Activated CD4-positive, CD25-positive, alpha-beta regulatory T cell (primary cell): ENCODE data around the gene SH3BP4.

Source experiments
- DNase-seq, 4 experiments: peaks; one replicate each; lab custom pipeline; 2025; lab: John Stamatoyannopoulos, UW

SH3BP4 gene

DNA sequence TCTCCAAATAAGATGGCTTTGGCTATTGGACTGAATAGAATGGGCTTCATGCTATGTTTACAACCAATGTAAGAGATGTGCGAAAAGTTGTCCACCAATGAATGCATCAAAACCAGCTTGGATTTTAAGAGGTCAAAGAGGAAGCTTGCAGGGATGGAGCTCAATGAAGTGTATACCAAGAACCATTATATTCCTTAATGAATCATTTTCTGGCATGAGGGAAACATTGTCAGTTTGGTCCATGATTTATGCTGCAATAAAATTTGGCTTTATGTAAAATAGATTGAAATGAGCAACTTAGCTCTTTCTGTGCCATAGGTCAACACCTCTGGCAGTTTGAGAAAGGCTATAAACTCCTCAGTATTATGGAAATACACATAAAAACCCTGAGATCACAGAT, 107.3 kb downstream of the SH3BP4 start:
- DNase-seq: no peak

DNA sequence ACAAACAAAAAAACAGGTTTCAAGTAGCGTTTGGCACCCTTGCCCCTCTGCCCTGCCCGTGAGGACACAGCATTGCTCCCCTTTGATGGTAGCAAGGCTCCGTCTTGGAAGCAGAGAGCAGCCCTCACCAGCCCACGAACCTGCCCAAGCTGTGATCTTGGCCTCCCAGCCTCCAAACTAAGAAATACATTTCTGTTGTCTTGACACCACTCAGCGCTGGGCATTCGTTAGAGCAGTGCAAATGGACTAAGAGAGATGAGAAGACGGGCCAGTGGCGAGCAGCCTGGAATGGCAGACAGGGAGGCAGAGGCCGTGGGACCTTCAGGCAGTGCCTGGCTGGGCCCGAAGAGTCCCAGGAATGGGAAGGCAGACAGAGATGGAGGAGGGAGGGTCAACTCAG, 109.8 kb downstream of the SH3BP4 start:
- no peak for DNase-seq

GRCh38 chr2:235063471-235063961, 111.7 kb downstream of the SH3BP4 start:
- DNase-seq: no peak

DNA sequence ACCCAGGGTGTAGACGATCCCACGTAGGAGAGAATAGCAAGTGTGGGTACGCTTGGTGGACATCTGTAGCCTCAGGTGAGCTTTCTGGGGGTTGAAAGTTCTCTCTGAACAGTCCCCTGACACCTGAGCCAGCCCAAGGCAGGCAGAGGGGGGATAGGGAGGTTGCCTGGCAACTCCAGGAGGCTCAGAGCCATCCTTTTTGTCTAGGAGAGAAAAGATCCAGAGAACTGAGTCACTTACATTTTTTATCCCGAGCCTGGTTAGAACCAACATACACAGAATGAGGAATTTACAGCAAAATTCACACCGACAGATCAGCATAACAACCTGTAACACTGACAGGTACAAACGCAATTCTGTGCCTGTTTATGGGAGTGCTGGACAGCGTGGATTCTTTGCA, 113.2 kb downstream of the SH3BP4 start:
- no peak for DNase-seq

GRCh38 chr2:235066490-235066889, 114.7 kb downstream of the SH3BP4 start:
- DNase-seq: no peak

DNA sequence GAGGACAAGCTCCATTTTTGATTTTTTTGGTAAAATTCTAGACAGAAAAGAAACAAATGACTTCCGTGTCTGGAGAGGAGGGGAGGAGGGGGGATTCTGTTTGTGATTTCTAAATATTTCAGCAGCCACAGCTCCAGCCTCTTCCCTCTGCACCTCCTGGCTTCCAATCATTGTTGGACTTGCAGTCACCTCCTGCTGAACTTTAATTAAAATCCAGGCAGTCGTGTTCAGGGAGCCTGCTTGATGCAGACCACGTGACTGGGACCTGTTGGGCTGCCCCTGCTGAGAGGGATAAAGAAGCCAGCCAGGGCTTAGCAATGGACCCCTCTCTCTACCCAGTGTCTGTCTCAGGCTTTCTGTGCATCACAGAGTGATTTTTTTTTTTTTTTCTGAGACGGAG, 115.1 kb downstream of the SH3BP4 start:
- DNase-seq: no peak

DNA sequence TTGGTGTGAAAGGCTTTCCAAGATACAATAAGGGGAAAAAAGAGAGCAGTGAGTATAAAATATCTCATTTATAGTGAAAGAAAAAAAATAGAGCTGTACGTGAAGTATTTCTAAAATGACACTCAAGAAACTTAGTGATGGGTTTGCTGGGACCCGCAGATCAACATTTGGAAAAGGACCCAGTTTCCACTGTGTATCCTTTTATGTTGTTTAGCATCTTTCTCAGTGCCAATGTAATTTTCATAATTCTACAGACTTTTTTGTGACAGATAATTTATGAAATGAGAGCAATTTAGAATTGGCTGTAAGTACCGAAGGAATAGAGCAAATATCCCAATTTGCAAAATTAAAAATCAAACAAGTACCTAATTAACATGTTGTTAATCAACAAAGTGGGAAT, 116.9 kb downstream of the SH3BP4 start:
- DNase-seq: no peak

DNA sequence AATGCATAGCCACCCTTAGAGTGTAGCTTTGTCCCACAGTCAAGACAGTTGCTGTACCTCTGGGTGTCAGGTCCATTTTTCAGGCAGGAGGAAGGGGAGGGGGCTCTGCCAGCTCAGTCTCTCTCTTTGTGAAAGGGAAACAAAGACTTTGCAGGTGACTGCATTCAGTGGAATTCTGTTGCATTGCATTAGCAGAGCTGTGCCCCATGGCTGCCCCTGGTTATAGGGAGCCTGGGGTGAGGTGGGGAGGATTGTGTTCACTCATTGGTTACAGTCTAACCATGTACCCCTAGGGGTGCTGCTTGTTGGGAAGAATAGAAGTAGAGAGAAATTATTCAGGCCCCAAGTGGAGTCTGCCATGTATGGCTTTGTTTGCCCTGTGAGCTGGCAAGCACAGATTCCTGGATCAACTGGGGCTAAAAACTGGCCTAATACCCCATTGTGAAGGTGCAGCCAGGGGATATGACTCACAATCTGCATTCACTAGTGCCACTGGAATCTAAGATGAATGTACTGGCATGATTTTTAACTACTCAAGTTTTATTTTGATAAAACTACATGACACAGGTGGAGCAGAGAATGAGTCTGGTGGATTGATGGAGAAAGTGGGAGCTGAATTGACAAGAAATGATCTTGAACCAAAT, 118.4 kb downstream of the SH3BP4 start:
- no peak for DNase-seq

- DNase-seq: no peak
Measured at GRCh38 chr2:235073868-235074413, 122.1 kb downstream of the SH3BP4 start.

- DNase-seq: no peak
Measured at GRCh38 chr2:235077046-235077445, 125.2 kb downstream of the SH3BP4 start.

- DNase-seq: no peak
Measured at GRCh38 chr2:235078182-235078581, 126.4 kb downstream of the SH3BP4 start.

- no peak for DNase-seq
Measured at GRCh38 chr2:235078914-235079472, 127.2 kb downstream of the SH3BP4 start.

- DNase-seq: no peak
Measured at GRCh38 chr2:235080101-235080500, 128.3 kb downstream of the SH3BP4 start.

DNA sequence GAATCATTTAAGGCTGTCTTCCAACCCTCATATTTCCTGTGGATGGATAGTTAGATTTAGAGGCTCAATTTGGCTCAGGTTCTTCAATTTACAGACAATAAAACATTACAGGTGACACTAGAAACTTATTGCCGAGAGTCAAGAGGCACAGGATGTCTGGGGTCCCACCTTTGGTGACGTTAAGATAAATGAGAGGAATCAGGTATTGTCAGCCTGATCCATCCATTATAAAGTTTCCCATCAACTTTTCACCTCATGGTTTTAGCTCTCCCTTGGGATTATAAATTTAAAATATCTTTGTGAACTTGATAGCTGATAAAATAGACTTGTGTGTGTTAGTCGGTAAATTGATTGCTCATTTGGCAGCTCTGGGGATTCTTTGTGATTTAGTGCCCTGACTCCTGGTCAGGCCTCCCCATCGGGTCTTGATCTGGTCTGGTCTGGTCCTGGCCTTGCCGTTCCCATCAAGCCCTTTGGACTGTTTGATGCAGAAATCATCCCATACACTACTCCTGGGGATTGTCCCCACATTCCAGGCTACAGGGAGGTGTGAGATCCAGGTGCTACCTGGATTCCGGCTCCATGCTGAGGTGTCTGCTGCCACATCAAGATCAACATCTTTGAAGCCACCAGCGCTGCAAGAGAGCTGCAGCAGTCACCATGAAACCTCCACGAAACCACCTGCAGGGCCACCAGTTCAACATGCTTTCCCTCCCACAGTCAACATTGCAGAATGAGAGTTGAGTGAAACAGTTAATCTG, 130.9 kb downstream of the SH3BP4 start:
- DNase-seq: no peak

- no peak for DNase-seq
Measured at GRCh38 chr2:235083822-235084221, 132.0 kb downstream of the SH3BP4 start.

- DNase-seq: no peak
Measured at GRCh38 chr2:235084424-235084823, 132.6 kb downstream of the SH3BP4 start.

DNA sequence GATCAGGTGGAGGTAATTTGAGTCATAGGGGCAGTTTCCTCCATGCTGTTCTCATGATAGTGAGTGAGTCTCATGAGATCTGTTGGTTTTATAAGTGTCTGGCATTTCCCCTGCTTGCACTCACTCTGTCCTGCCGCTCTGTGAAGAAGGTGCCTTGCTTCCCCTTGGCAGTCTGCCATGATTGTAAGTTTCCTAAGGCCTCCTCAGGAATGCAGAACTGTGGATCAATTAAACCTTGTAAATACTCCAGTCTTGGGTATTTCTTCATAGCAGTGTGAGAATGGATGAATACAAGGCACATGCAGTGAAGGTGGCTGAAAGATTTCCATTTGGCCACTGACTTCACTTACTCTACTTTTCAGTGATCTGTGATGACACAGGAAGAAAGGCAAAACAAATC, 133.7 kb downstream of the SH3BP4 start:
- DNase-seq: no peak

GRCh38 chr2:235086481-235087184, 134.8 kb downstream of the SH3BP4 start:
- no peak for DNase-seq

GRCh38 chr2:235087832-235088495, 136.1 kb downstream of the SH3BP4 start:
- no peak for DNase-seq

GRCh38 chr2:235088496-235088921, 136.7 kb downstream of the SH3BP4 start:
- DNase-seq: no peak

GRCh38 chr2:235091421-235091820, 139.6 kb downstream of the SH3BP4 start:
- DNase-seq: no peak

DNA sequence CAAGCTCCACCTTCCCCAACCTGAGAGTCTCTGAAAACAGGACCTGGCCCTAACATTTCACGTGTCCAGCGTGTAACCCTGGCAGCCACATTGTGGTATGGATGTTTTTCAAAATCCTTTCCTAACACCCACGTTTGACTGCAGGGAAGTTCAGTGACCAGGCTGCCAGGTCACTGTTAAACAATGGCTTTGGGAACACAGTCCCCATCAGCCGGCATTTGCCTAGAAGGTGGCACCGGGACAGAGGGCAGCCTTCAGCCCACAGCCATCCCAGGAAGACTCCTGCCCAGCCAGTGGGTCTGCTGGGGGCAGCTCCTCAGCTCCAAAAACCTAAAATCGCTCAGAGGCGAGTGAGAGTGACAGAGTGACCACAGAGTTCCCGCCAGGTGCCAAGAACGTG, 140.2 kb downstream of the SH3BP4 start:
- DNase-seq: no peak
